Stimulated activated CD4-positive, alpha-beta T cell treated with anti-CD3 and anti-CD28 coated beads, TNF-alpha, amount 100 ng/mL, for 48 hours (primary cell): ENCODE measurements around the gene VWDE.

ENCODE experiments used
- DNase-seq, 3 donors: peaks; one replicate each; pipeline ENCODE4 v3.0.0-alpha.2; 2020; ENCODE audit warnings: low read depth in 3 of 3

Gene VWDE

GRCh38 chr7:12328888-12329770 is 74.5 kb downstream of the VWDE start:
- no peak for DNase-seq

GRCh38 chr7:12327922-12328321 is 75.7 kb downstream of the VWDE start:
- no peak for DNase-seq

- DNase-seq: no peak
Measured at GRCh38 chr7:12325646-12326045, 78.0 kb downstream of the VWDE start.

- no peak for DNase-seq
Measured at GRCh38 chr7:12323415-12323814, 80.2 kb downstream of the VWDE start.

GRCh38 chr7:12322903-12323300 is 80.8 kb downstream of the VWDE start:
- DNase-seq: no peak

GRCh38 chr7:12322284-12322902 is 81.3 kb downstream of the VWDE start:
- peak in 1 of 3 donors; percentile 1 for DNase-seq

GRCh38 chr7:12320987-12321647 is 82.5 kb downstream of the VWDE start:
- no peak for DNase-seq

GRCh38 chr7:12320241-12320986 is 83.3 kb downstream of the VWDE start:
- DNase-seq: no peak

GRCh38 chr7:12317675-12318074 is 86.0 kb downstream of the VWDE start:
- DNase-seq: no peak

GRCh38 chr7:12316925-12317324 is 86.7 kb downstream of the VWDE start:
- no peak for DNase-seq

GRCh38 chr7:12315049-12315448 is 88.6 kb downstream of the VWDE start:
- no peak for DNase-seq

- DNase-seq: no peak
Measured at GRCh38 chr7:12314199-12314598, 89.5 kb downstream of the VWDE start.

- DNase-seq: no peak
Measured at GRCh38 chr7:12305502-12305901, 98.2 kb downstream of the VWDE start.

- no peak for DNase-seq
Measured at GRCh38 chr7:12303495-12303894, 100.2 kb downstream of the VWDE start.

GRCh38 chr7:12303062-12303461 is 100.6 kb downstream of the VWDE start:
- no peak for DNase-seq

GRCh38 chr7:12300415-12300814 is 103.2 kb downstream of the VWDE start:
- no peak for DNase-seq

GRCh38 chr7:12299367-12299766 is 104.3 kb downstream of the VWDE start:
- DNase-seq: no peak

- no peak for DNase-seq
Measured at GRCh38 chr7:12297283-12298108, 106.2 kb downstream of the VWDE start.

- DNase-seq: no peak
Measured at GRCh38 chr7:12296051-12296570, 107.6 kb downstream of the VWDE start.

GRCh38 chr7:12294701-12295100 is 109.0 kb downstream of the VWDE start:
- no peak for DNase-seq

- no peak for DNase-seq
Measured at GRCh38 chr7:12291870-12292269, 111.8 kb downstream of the VWDE start.
